ENCODE data around the gene ITGA2.

DNA sequence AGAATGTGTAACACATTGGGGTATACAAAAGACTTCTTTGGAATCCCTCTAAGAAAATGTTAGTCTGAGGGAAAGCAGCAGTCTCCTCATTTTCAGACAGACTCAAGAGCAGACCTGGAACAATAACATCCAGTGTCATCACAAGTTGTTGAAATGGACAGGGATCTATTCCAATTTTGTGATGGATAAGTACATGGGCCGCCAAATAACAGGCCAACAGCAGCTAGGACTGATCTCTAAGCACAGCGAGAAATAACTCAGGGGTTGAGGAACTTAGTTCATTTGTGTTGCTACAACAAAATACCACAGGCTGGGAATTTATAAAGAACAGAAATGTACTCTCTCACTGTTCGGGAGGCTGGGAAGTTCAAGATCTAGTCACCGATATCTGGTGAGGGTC, 7.6 kb upstream of the ITGA2 start:
- TF ChIP-seq, protein P1, sequence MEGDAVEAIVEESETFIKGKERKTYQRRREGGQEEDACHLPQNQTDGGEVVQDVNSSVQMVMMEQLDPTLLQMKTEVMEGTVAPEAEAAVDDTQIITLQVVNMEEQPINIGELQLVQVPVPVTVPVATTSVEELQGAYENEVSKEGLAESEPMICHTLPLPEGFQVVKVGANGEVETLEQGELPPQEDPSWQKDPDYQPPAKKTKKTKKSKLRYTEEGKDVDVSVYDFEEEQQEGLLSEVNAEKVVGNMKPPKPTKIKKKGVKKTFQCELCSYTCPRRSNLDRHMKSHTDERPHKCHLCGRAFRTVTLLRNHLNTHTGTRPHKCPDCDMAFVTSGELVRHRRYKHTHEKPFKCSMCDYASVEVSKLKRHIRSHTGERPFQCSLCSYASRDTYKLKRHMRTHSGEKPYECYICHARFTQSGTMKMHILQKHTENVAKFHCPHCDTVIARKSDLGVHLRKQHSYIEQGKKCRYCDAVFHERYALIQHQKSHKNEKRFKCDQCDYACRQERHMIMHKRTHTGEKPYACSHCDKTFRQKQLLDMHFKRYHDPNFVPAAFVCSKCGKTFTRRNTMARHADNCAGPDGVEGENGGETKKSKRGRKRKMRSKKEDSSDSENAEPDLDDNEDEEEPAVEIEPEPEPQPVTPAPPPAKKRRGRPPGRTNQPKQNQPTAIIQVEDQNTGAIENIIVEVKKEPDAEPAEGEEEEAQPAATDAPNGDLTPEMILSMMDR (conservative IDR thresholded peaks at IDR 0.05; ENCODE audit: low read depth, low read length), result no peak
- TF ChIP-seq EZH2 (IDR thresholded peaks at IDR 0.05; ENCODE audit: borderline replicate concordance, low read depth, low read length, poor library complexity, severe bottlenecking), result no peak
